PFSK-1 (cell line): ENCODE data around the gene TGFB1.

Source experiments
- FOXP2 ChIP-seq: optimal IDR thresholded peaks from 2 replicates; pipeline ENCODE3; 2011; ENCODE audit warnings: borderline replicate concordance, control low read depth, inconsistent platforms; ENCODE audit not compliant: insufficient read depth; ENCODE audit errors: extremely low read length, extremely low read depth
- POLR2AphosphoS5 ChIP-seq: IDR thresholded peaks from 2 replicates; pipeline ENCODE4 v1.6.1; 2012; ENCODE audit warnings: low read depth, mild to moderate bottlenecking, control low read depth, low read length, moderate library complexity
- REST ChIP-seq, 2 experiments: IDR thresholded peaks; 2 replicates each; pipeline versions ENCODE4 v1.6.1 to v1.8.0; 2011 to 2012; ENCODE audit warnings: low read depth in 2 of 2, low read length in 2 of 2, control low read depth in 1 of 2, inconsistent platforms in 1 of 2, mild to moderate bottlenecking in 1 of 2, moderate library complexity in 1 of 2; ENCODE audit not compliant: insufficient read depth in 1 of 2
- SIN3A ChIP-seq: IDR thresholded peaks from 2 replicates; pipeline ENCODE4 v1.6.1; 2012; ENCODE audit warnings: mild to moderate bottlenecking, low read length, moderate library complexity, borderline replicate concordance; ENCODE audit not compliant: insufficient read depth
- TAF1 ChIP-seq: IDR thresholded peaks from 2 replicates; pipeline ENCODE4 v1.6.1; 2012; ENCODE audit warnings: low read length, control low read depth, borderline replicate concordance; ENCODE audit not compliant: insufficient read depth

The TGFB1 gene

GRCh38 chr19:41376998-41377365 lies 23.3 kb upstream of the TGFB1 start:
- TF ChIP-seq TAF1 = no peak
- no peak for TF ChIP-seq SIN3A
- no peak for TF ChIP-seq FOXP2
- TF ChIP-seq REST (IDR thresholded peaks at IDR 0.05; ENCODE audit: insufficient read depth in 1 of 2, low read depth in 2 of 2, low read length in 2 of 2) = no peak
- no peak for TF ChIP-seq POLR2AphosphoS5

DNA sequence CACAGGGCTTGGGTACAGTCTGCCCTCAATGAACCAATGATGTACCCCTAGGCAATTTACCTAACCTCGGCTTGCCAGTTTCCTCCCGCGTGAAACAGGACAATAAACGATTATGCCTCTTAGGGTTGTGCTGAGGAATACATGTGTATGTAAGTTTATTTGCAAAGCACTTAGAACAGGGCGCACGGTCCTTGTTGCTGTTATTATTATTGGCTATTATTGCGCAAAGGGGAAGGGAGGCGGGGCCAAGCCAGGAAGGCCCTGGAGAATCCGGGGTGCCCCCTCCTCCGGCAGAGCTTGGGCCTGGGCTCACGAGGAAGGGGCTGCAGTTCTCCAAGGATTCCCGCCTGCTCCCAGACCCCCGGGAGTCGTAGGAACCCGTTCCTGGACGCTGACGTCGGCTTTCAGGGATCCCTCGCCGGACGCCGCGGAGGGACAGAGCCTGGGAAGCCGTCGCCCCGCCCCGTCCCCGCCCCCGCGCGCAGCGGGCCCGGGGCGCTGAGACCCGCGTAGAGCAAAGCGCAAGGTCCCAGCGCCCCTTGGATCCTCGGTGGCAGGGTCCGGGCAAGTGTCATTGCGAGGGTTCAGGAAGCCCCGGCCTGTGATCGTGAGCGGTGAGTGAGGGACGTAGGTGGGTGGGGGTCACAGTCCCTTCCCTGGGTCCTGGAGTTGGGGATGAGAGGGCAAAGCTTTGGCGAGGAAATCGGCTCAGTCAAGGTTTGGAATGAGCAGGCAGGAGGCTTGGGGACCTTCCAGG lies 22.7 kb upstream of the TGFB1 start, which contains the start of gene TMEM91:
TSS of gene TMEM91 (plus strand) at position 293 of the 757 bp plus-strand sequence. CDS start 1,777 bp downstream, outside the sequence.
- TF ChIP-seq TAF1 (no peak), REST (IDR thresholded peaks at IDR 0.05; ENCODE audit: insufficient read depth in 1 of 2, low read depth in 2 of 2, low read length in 2 of 2) (no peak), POLR2AphosphoS5 (no peak), FOXP2 (no peak), SIN3A (no peak)

DNA sequence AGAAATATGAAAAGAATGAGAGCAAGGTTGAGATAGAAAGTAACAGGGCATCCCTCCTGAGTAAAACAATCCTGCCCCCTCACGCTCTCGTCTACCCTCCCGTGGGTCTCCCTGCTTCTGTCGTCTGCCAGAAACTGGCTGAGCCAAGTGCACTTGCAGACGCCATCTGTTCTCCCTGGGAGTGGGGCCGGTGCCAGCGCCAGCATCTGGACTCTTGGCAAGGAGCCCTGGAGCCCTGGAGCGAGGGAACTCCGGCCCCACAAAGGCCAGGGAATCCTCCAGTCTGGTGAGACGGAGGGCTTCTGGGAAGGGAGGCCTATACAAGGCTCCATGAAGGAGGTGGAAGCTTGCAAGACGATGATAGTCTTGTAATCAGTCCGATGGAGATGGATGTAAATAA lies 20.3 kb upstream of the TGFB1 start:
- no peak for TF ChIP-seq REST (IDR thresholded peaks at IDR 0.05; ENCODE audit: insufficient read depth in 1 of 2, low read depth in 2 of 2, low read length in 2 of 2)
- 0 out of 2 replicates have a peak, but pooled peaks have one; percentile 18 for TF ChIP-seq POLR2AphosphoS5
- TF ChIP-seq FOXP2 = peak; percentile 51
- no peak for TF ChIP-seq SIN3A
- TF ChIP-seq TAF1 = no peak

GRCh38 chr19:41372501-41372900 lies 18.8 kb upstream of the TGFB1 start:
- TF ChIP-seq SIN3A (no peak), TAF1 (no peak), POLR2AphosphoS5 (no peak), REST (IDR thresholded peaks at IDR 0.05; ENCODE audit: insufficient read depth in 1 of 2, low read depth in 2 of 2, low read length in 2 of 2) (no peak), FOXP2 (no peak)
